Ishikawa (cell line): ENCODE data around the gene CIAO2B.

Experiments used
- CEBPB ChIP-seq: IDR thresholded peaks from 2 replicates; pipeline ENCODE4 v1.6.1; 2012
- CREB1 ChIP-seq: IDR thresholded peaks from 2 replicates; pipeline ENCODE4 v1.6.1; 2012; ENCODE audit warnings: low read depth
- EGR1 ChIP-seq: IDR thresholded peaks from 2 replicates; pipeline ENCODE4 v1.6.1; 2012
- EP300 ChIP-seq: IDR thresholded peaks from 2 replicates; pipeline ENCODE4 v1.6.1; 2012; ENCODE audit warnings: borderline replicate concordance
- FOXM1 ChIP-seq: IDR thresholded peaks from 2 replicates; pipeline ENCODE4 v1.6.1; 2012; ENCODE audit warnings: low read depth, borderline replicate concordance
- NFIC ChIP-seq: IDR thresholded peaks from 2 replicates; pipeline ENCODE4 v1.6.1; 2012
- RAD21 ChIP-seq: IDR thresholded peaks from 2 replicates; pipeline ENCODE4 v1.6.1; 2012; ENCODE audit warnings: low read depth
- TAF1 ChIP-seq: IDR thresholded peaks from 2 replicates; pipeline ENCODE4 v1.6.1; 2012; ENCODE audit warnings: low read depth, mild to moderate bottlenecking
- TCF12 ChIP-seq: IDR thresholded peaks from 2 replicates; pipeline ENCODE4 v1.6.1; 2012; ENCODE audit warnings: low read depth
- TEAD4 ChIP-seq: IDR thresholded peaks from 2 replicates; pipeline ENCODE4 v1.6.1; 2012
- YY1 ChIP-seq: IDR thresholded peaks from 2 replicates; pipeline ENCODE4 v1.6.1; 2012; ENCODE audit warnings: low read depth
- ZBTB7A ChIP-seq: IDR thresholded peaks from 2 replicates; pipeline ENCODE4 v1.6.1; 2012; ENCODE audit warnings: low read depth
- TF ChIP-seq, protein P1 (sequence below): IDR thresholded peaks from 2 replicates; pipeline ENCODE4 v1.6.1; 2012
- TF ChIP-seq, protein P2 (sequence below): IDR thresholded peaks from 2 replicates; pipeline ENCODE4 v1.6.1; 2012; ENCODE audit warnings: low read depth, mild to moderate bottlenecking
- TF ChIP-seq, protein P3 (sequence below): IDR thresholded peaks from 2 replicates; pipeline ENCODE4 v1.6.1; 2012

CIAO2B gene

DNA sequence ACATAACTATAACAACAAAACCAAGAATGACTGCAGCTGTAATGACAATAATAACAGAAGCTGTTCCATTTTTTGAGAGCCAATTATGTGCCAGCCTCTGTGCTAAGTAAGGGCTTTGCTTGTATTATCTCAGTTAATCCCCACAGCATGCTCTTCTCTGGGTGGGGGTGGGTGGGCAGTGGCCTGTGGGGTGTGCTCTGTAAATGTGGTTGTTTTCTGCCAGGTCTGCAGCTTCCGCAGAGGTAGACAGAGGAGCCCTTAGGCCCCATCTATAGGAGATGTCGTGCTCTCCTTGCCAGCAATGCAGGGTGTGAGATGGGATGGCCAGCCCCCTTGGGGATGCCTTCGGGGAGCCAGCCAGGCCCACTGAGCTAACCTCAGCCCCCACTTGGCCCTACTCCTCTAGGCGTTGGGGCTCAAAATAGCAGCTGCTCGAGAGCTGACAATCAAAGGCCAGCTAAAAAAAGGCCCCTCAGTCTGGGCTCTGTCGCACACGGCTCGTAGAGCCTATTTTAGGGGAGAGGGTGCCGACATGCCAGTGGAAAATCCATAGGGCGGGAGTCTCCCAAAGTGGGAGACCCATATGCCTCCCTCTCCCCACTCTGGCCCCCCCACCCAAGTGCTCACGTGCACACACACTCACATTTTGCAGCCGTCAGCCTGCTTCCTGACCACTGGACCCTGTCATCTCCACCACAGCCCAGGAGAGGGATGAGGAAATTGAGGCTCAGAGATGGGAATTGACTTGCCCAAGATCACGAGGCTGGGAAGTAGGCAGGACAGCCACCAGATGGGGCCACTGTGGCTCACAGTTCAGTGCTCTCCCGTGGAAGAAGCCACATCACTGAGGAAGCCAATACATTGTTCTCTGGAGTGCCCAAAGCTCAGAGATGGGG, 31.3 kb downstream of the CIAO2B start:
- no peak for TF ChIP-seq YY1
- TF ChIP-seq, protein P1, sequence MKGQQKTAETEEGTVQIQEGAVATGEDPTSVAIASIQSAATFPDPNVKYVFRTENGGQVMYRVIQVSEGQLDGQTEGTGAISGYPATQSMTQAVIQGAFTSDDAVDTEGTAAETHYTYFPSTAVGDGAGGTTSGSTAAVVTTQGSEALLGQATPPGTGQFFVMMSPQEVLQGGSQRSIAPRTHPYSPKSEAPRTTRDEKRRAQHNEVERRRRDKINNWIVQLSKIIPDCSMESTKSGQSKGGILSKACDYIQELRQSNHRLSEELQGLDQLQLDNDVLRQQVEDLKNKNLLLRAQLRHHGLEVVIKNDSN: no peak
- no peak for TF ChIP-seq TCF12
- TF ChIP-seq ZBTB7A: no peak
- TF ChIP-seq EP300: no peak
- TF ChIP-seq, protein P2, sequence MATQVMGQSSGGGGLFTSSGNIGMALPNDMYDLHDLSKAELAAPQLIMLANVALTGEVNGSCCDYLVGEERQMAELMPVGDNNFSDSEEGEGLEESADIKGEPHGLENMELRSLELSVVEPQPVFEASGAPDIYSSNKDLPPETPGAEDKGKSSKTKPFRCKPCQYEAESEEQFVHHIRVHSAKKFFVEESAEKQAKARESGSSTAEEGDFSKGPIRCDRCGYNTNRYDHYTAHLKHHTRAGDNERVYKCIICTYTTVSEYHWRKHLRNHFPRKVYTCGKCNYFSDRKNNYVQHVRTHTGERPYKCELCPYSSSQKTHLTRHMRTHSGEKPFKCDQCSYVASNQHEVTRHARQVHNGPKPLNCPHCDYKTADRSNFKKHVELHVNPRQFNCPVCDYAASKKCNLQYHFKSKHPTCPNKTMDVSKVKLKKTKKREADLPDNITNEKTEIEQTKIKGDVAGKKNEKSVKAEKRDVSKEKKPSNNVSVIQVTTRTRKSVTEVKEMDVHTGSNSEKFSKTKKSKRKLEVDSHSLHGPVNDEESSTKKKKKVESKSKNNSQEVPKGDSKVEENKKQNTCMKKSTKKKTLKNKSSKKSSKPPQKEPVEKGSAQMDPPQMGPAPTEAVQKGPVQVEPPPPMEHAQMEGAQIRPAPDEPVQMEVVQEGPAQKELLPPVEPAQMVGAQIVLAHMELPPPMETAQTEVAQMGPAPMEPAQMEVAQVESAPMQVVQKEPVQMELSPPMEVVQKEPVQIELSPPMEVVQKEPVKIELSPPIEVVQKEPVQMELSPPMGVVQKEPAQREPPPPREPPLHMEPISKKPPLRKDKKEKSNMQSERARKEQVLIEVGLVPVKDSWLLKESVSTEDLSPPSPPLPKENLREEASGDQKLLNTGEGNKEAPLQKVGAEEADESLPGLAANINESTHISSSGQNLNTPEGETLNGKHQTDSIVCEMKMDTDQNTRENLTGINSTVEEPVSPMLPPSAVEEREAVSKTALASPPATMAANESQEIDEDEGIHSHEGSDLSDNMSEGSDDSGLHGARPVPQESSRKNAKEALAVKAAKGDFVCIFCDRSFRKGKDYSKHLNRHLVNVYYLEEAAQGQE: no peak
- TF ChIP-seq, protein P3, sequence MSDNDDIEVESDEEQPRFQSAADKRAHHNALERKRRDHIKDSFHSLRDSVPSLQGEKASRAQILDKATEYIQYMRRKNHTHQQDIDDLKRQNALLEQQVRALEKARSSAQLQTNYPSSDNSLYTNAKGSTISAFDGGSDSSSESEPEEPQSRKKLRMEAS: no peak
- TF ChIP-seq RAD21: no peak
- no peak for TF ChIP-seq TEAD4
- no peak for TF ChIP-seq EGR1
- TF ChIP-seq FOXM1: no peak
- TF ChIP-seq TAF1: no peak
- no peak for TF ChIP-seq CEBPB

DNA sequence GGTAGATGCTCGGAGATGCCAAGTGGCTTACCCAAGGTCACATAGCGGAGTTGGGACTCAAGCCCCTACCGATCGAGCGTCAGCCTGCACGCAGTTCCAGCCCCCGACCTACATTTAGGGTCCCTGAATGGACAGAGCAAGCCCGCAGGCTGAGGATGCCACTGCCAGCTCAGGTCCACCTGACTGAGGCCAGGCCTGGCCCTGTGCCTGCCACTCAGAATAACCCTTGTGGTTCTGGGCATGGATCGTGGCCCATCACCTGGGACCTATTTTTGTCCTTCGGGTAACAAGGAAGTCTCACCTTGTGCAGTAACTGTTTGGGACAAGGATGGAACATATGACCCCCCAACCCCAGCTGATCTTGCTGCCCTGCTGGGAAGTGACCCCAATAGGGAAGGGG, 32.6 kb downstream of the CIAO2B start:
- no peak for TF ChIP-seq ZBTB7A
- TF ChIP-seq, protein P1: no peak
- TF ChIP-seq CEBPB: no peak
- no peak for TF ChIP-seq RAD21
- no peak for TF ChIP-seq FOXM1
- TF ChIP-seq EGR1: no peak
- no peak for TF ChIP-seq TCF12
- TF ChIP-seq TAF1: no peak
- TF ChIP-seq, protein P3: no peak
- no peak for TF ChIP-seq YY1
- no peak for TF ChIP-seq TEAD4
- TF ChIP-seq, protein P2: no peak
- no peak for TF ChIP-seq CREB1
- no peak for TF ChIP-seq EP300
- no peak for TF ChIP-seq NFIC

DNA sequence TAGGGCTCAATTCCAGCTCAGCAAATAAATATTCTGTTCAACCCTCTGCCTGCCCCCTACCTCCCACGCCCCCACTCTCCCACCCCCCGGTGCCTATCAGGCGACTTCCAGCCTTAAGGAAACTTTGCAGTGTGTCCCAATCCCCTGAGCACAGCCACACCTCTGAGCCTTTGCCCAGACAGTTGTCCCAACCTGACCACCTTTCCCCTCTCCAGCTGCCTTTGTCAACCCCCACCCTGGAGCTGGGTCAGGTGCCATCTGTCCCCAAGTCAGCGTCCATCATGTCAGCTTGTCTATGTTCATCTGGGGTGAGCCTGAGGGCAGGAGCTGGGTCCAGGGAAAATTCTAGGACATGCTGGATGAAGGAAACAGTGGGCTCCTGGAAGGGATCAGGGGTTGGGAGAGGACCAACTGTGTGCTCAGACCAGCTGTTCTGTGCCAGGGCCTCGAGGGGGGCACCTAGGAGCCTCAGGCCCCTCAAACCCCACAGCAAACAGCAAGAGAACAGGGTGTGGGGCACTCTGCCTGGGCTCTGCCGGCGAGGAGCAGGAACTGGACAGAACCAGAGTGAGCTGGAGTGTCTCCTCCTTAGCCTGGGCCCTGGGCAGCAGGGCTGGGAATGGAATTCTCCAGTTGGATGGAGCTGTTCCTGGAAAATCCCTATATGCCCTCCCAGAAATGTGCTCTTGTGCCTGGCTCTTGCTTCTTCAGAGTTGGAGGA, 33.3 kb downstream of the CIAO2B start:
- TF ChIP-seq TCF12 (no peak), ZBTB7A (no peak), FOXM1 (no peak), TAF1 (no peak), CREB1 (no peak)
- TF ChIP-seq, protein P3: no peak
- TF ChIP-seq, protein P1: no peak

DNA sequence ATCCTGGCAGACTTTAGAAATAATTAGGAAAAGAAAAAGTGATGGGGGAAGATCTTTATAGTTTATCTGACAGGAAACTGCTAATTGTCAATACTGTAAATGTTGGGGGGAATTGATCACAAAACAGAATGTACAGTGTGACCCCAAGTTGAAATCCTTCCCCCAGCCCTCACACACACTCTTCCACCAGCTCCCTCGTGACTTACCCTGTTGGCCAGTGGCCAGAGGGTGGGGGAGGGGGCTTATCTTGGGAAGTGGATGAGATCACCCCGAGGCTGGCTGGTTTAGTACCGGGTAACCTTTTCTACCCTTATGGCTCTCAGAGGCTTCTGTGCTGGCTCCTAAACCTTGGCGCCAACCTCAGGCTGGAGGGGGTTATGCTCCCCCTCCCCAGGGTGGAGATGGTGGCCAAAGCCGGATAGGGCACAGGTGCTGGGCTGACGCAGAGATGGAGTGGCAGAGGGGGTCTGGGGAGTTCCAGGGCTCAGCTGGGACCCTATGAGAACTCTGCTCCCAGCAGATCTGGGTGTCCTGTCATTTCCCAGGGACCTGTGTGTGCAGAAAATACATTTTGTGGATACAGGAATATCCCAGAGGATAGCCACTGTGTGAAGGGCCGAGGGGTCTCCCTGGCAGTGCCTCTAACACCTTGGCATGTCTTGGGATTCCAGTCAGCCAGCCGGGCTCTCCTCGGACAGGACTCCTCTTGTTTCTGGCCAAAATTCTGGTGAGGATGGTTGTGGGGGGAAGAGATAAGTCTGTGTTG, 34.1 kb downstream of the CIAO2B start:
- TF ChIP-seq CREB1 (no peak), NFIC (peak; percentile 85)
- TF ChIP-seq, protein P1: peak; percentile 51; the same call in 1 of the 2 replicates
